H1 (cell line): ENCODE data around the gene PBX1. TPM values are rescaled to one million over a fixed set of nuclear protein-coding genes. Genes with fewer than 3 reads are reported as not detected.

Source experiments
- CTCF ChIA-PET: fragments of 300-600 bp; sonication (Branson Sonifier 250); formaldehyde crosslinking; loops from one replicate; lab custom pipeline; 2021; ENCODE audit not compliant: partially characterized antibody; lab: Charles Lee
- POLR2A ChIA-PET: fragments of 300-600 bp; sonication (Branson Sonifier 250); formaldehyde crosslinking; loops from one replicate; lab custom pipeline; 2021; ENCODE audit warnings: inconsistent platforms; ENCODE audit not compliant: partially characterized antibody; lab: Charles Lee
- DNase-seq, 2 experiments: peaks; one replicate each; pipeline versions ENCODE4 v3.0.0 to v3.0.0-alpha.2; 2010 to 2022; ENCODE audit warnings: low spot score in 2 of 2, low read depth in 1 of 2, mixed read lengths in 1 of 2
- FAIRE-seq: peaks from 2 replicates; lab custom pipeline; 2011; peaks lifted over from hg19 to GRCh38; lab: Jason Lieb, UNC
- H2AFZ ChIP-seq: 2 replicates; pipeline ENCODE4 v1.8.1; 2012; ENCODE audit warnings: low read length, inconsistent platforms
- H2AK5ac ChIP-seq: 2 replicates; pipeline ENCODE4 v1.6.1; 2013; ENCODE audit warnings: low read depth, low read length
- H2BK120ac ChIP-seq: replicated peaks from 2 replicates; pipeline ENCODE3; 2013; ENCODE audit warnings: low read depth, low read length, inconsistent platforms
- H2BK12ac ChIP-seq: 2 replicates; pipeline ENCODE4 v1.6.1; 2013; ENCODE audit warnings: low read depth, low read length
- H2BK15ac ChIP-seq: 2 replicates; pipeline ENCODE4 v1.6.1; 2013; ENCODE audit warnings: low read length
- H2BK20ac ChIP-seq: 2 replicates; pipeline ENCODE4 v1.6.1; 2013; ENCODE audit warnings: low read length
- H2BK5ac ChIP-seq: 2 replicates; pipeline ENCODE4 v1.6.1; 2013; ENCODE audit warnings: low read depth, low read length
- H3K14ac ChIP-seq: 2 replicates; pipeline ENCODE4 v1.6.1; 2013; ENCODE audit warnings: inconsistent platforms; ENCODE audit not compliant: insufficient read length
- H3K18ac ChIP-seq: 2 replicates; pipeline ENCODE4 v1.6.1; 2013; ENCODE audit warnings: low read length; ENCODE audit errors: extremely low read depth
- H3K23ac ChIP-seq: 2 replicates; pipeline ENCODE4 v1.6.1; 2013; ENCODE audit warnings: inconsistent platforms; ENCODE audit not compliant: insufficient read length
- H3K23me2 ChIP-seq: 2 replicates; pipeline ENCODE4 v1.6.1; 2013; ENCODE audit warnings: low read depth, low read length
- H3K27ac ChIP-seq: 2 replicates; pipeline ENCODE4 v1.6.1; 2011; ENCODE audit warnings: low read depth, low read length, inconsistent platforms
- H3K27me3 ChIP-seq, 4 experiments: replicated peaks in 1 of 4; 1 replicate in 1 of 4; 2 replicates in 3 of 4; pipeline versions ENCODE4 v1.6.1 to v1.8.1; 2011 to 2013; ENCODE audit warnings: low read length in 3 of 4, mild to moderate bottlenecking in 3 of 4, inconsistent platforms in 2 of 4, mixed read lengths in 2 of 4, moderate library complexity in 1 of 4; ENCODE audit not compliant: control insufficient read depth in 3 of 4, insufficient read depth in 3 of 4; ENCODE audit errors: extremely low read depth in 1 of 4
- H3K36me3 ChIP-seq, 4 experiments: 2 replicates each; pipeline versions ENCODE4 v1.6.1 to v1.8.1; 2011 to 2013; ENCODE audit warnings: mild to moderate bottlenecking in 4 of 4, low read length in 3 of 4, moderate library complexity in 2 of 4, control low read depth in 1 of 4, inconsistent platforms in 1 of 4; ENCODE audit not compliant: insufficient read depth in 4 of 4, control insufficient read depth in 2 of 4
- H3K4ac ChIP-seq: replicated peaks from 2 replicates; pipeline ENCODE3; 2013; ENCODE audit warnings: low read length, low read depth, mixed read lengths, inconsistent platforms; ENCODE audit not compliant: insufficient read length
- H3K4me1 ChIP-seq, 4 experiments: replicated peaks in 1 of 4; 1 replicate in 1 of 4; 2 replicates in 3 of 4; pipeline versions ENCODE4 v1.6.1 to v1.8.1; 2011 to 2013; ENCODE audit warnings: low read length in 3 of 4, inconsistent platforms in 2 of 4, mixed read lengths in 1 of 4; ENCODE audit not compliant: insufficient read depth in 4 of 4, control insufficient read depth in 3 of 4
- H3K4me2 ChIP-seq, 2 experiments: 2 replicates each; pipeline versions ENCODE4 v1.6.1 to v1.8.1; 2011 to 2013; ENCODE audit warnings: low read depth in 2 of 2, low read length in 2 of 2, control low read depth in 1 of 2, inconsistent platforms in 1 of 2, mild to moderate bottlenecking in 1 of 2; ENCODE audit not compliant: insufficient read depth in 1 of 2
- H3K4me3 ChIP-seq, 4 experiments: fragments of 200-600, 300-600 bp in 1 of 4; sonication (generic), shearing (Covaris generic), sonication (Bioruptor Twin) in 1 of 4; 2 replicates each; pipeline versions ENCODE4 v1.5.1 to v1.8.1; 2011 to 2016; ENCODE audit warnings: low read length in 4 of 4, low read depth in 3 of 4, control low read depth in 2 of 4, inconsistent platforms in 2 of 4, mild to moderate bottlenecking in 2 of 4, mixed read lengths in 1 of 4, moderate library complexity in 1 of 4; ENCODE audit not compliant: insufficient read depth in 2 of 4; ENCODE audit errors: extremely low read depth in 1 of 4
- H3K56ac ChIP-seq: replicated peaks from 2 replicates; pipeline ENCODE3; 2013; ENCODE audit warnings: low read depth, mild to moderate bottlenecking, mixed read lengths, low read length, inconsistent platforms; ENCODE audit not compliant: insufficient read length
- H3K79me1 ChIP-seq: 2 replicates; pipeline ENCODE4 v1.6.1; 2013; ENCODE audit warnings: low read depth, low read length, control low read depth
- H3K79me2 ChIP-seq, 2 experiments: 2 replicates each; pipeline versions ENCODE4 v1.6.1 to v1.8.1; 2012 to 2013; ENCODE audit warnings: low read length in 2 of 2, mild to moderate bottlenecking in 2 of 2, inconsistent platforms in 1 of 2; ENCODE audit not compliant: insufficient read depth in 2 of 2, control insufficient read depth in 1 of 2
- H3K9ac ChIP-seq, 4 experiments: replicated peaks in 1 of 4; 1 replicate in 1 of 4; 2 replicates in 3 of 4; pipeline versions ENCODE4 v1.6.1 to v1.8.1; 2011 to 2013; ENCODE audit warnings: low read depth in 3 of 4, low read length in 3 of 4, control low read depth in 2 of 4, mild to moderate bottlenecking in 2 of 4, moderate library complexity in 2 of 4, inconsistent platforms in 1 of 4; ENCODE audit errors: extremely low read depth in 1 of 4
- H3K9me3 ChIP-seq, 2 experiments: 2 replicates each; pipeline versions ENCODE4 v1.6.1 to v1.8.1; 2012 to 2013; ENCODE audit warnings: mild to moderate bottlenecking in 2 of 2, moderate library complexity in 2 of 2, control low read depth in 1 of 2, inconsistent platforms in 1 of 2, low read depth in 1 of 2, low read length in 1 of 2, mixed read lengths in 1 of 2; ENCODE audit not compliant: insufficient read depth in 2 of 2
- H4K20me1 ChIP-seq, 2 experiments: replicated peaks in 1 of 2; 2 replicates each; pipeline versions ENCODE3 to v1.8.1; 2011 to 2013; ENCODE audit warnings: inconsistent platforms in 2 of 2, low read length in 2 of 2, mild to moderate bottlenecking in 1 of 2; ENCODE audit not compliant: insufficient read depth in 2 of 2, control insufficient read depth in 1 of 2
- H4K5ac ChIP-seq: 2 replicates; pipeline ENCODE4 v1.6.1; 2013; ENCODE audit warnings: low read length, low read depth, mixed read lengths, inconsistent platforms; ENCODE audit not compliant: insufficient read length
- H4K8ac ChIP-seq: 2 replicates; pipeline ENCODE4 v1.8.0; 2013; ENCODE audit warnings: mild to moderate bottlenecking, moderate library complexity, low read length, inconsistent platforms; ENCODE audit not compliant: insufficient read depth; ENCODE audit errors: extremely low read depth
- H4K91ac ChIP-seq: replicated peaks from 2 replicates; pipeline ENCODE3; 2013; ENCODE audit warnings: low read length, mixed read lengths, inconsistent platforms; ENCODE audit not compliant: insufficient read length
- BCL11A ChIP-seq, 2 experiments: IDR thresholded peaks; one replicate each; pipeline ENCODE4 v1.6.1; 2011; ENCODE audit warnings: low read depth in 2 of 2, low read length in 2 of 2, mild to moderate bottlenecking in 2 of 2
- CEBPB ChIP-seq: IDR thresholded peaks from 2 replicates; pipeline ENCODE4 v1.6.1; 2012; ENCODE audit warnings: low read depth, low read length
- CREB1 ChIP-seq: IDR thresholded peaks from 2 replicates; pipeline ENCODE4 v1.6.1; 2012; ENCODE audit warnings: inconsistent platforms
- CTBP2 ChIP-seq: IDR thresholded peaks from 2 replicates; pipeline ENCODE4 v1.7.0; 2011; ENCODE audit warnings: borderline replicate concordance, mild to moderate bottlenecking, moderate library complexity, mixed read lengths, low read length; ENCODE audit not compliant: insufficient read depth, insufficient read length
- HDAC2 ChIP-seq, 2 experiments: fragments of 300-600 bp in 1 of 2; sonication (generic) in 1 of 2; IDR thresholded peaks; 2 replicates each; pipeline ENCODE4 v1.6.1; 2011 to 2012; ENCODE audit warnings: low read depth in 2 of 2, low read length in 2 of 2, mild to moderate bottlenecking in 2 of 2, moderate library complexity in 2 of 2, borderline replicate concordance in 1 of 2, inconsistent platforms in 1 of 2
- KDM5A ChIP-seq: fragments of 200-600 bp; IDR thresholded peaks from 2 replicates; pipeline ENCODE4 v1.7.1; 2012; ENCODE audit warnings: mild to moderate bottlenecking, low read length, inconsistent platforms, mixed read lengths
- NANOG ChIP-seq: IDR thresholded peaks from 2 replicates; pipeline ENCODE4 v1.6.1; 2011; ENCODE audit warnings: low read length, low read depth, mild to moderate bottlenecking, inconsistent platforms; ENCODE audit not compliant: insufficient read depth, poor library complexity, severe bottlenecking
- NRF1 ChIP-seq: IDR thresholded peaks from 2 replicates; pipeline ENCODE4 v1.6.1; 2011; ENCODE audit warnings: mild to moderate bottlenecking, low read depth, low read length, improper control_type of control experiment
- SP4 ChIP-seq: IDR thresholded peaks from 2 replicates; pipeline ENCODE4 v1.6.1; 2012; ENCODE audit warnings: low read length, inconsistent platforms
- TBP ChIP-seq: IDR thresholded peaks from 2 replicates; pipeline ENCODE4 v1.6.1; 2011; ENCODE audit warnings: low read depth, low read length, improper control_type of control experiment
- ZNF274 ChIP-seq: IDR thresholded peaks from 2 replicates; pipeline ENCODE4 v1.7.0; 2012; ENCODE audit warnings: low read length, borderline replicate concordance; ENCODE audit errors: extremely low read depth
- WGBS, 2 experiments: shearing (Covaris generic) in 1 of 2; methylation state at CpG; one replicate each; pipeline versions ENCODE4 v1.1.6 to v1.1.7; 2013 to 2015; ENCODE audit warnings: low lambda C conversion rate in 2 of 2, mixed read lengths in 2 of 2, inconsistent platforms in 1 of 2, low coverage in 1 of 2, missing lambda C conversion rate in 1 of 2; ENCODE audit not compliant: insufficient replicate concordance in 2 of 2, insufficient coverage in 1 of 2, insufficient read length in 1 of 2; ENCODE audit errors: extremely low coverage in 1 of 2, missing lambda C conversion rate in 1 of 2; 5-methylcytosine and 5-hydroxymethylcytosine counted together
- polyA plus RNA-seq, 7 experiments: library from polyadenylated mRNA; depleted of rRNA in 3 of 7; stranded (reverse) in 5 of 7; unstranded in 2 of 7; fragments of >200 nt in 5 of 7; fragments of 200-250 nt in 2 of 7; gene quantifications; 1 replicate in 5 of 7; 2 replicates in 1 of 7; 4 replicates in 1 of 7; pipeline versions ENCODE4 v1.2.1 to v1.2.3, GENCODE V29; 2011 to 2013; ENCODE audit warnings: missing spikeins in 2 of 7, mixed read lengths in 2 of 7
- total RNA-seq: library from RNA; stranded (reverse); fragmentation: NEBNext Ultra II Directional; extraction: Animal tissue kit (Norgen Biotek cat#: 25700); gene quantifications from 2 replicates; pipeline ENCODE4 v1.2.1, GENCODE V29; 2021
- TF ChIP-seq, protein P1 (sequence below): IDR thresholded peaks from 2 replicates; pipeline ENCODE4 v1.6.1; 2011; ENCODE audit warnings: low read depth, mild to moderate bottlenecking, low read length; ENCODE audit not compliant: insufficient read depth

The PBX1 gene
- total and polyA plus RNA-seq, 2 of the 8 experiments (the other 6 are each of a cell fraction or from before 2014, with no cell fraction given): 87.4 to 124 TPM

DNA sequence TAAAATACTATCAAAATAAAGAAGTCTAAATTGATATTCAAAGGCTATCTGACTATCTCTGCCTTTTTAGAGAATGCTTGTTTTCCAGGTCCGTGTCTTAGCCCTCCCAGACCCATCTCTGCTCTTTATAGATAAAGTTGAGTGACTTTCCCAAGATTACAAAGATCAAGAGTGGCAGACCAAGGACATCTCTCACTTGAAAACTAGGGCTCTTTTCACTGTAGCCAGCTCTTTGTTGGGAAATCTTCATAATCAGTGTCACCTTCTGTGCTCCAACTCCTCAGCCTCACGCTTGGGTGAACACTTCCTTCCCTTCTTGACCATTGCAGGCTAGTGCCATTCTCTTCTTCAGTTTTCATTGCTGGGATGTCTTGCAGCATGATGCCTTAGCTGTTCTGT is 211.1 kb downstream of the PBX1 start:
- Histone ChIP-seq H3K27ac (no peak overlapping the region), H3K79me2 (peaks cover 0 to 87% of the 10 kb centered on the region in 2 experiments; a peak in 3 of 4 replicates), H2AK5ac (no peak overlapping the region), H3K4me3 (no peak overlapping the region), H4K8ac (no peak overlapping the region), H3K27me3 (no peaks in the 10 kb centered on the region), H3K23me2 (no peaks in the 10 kb centered on the region; the same call in 1 of the 2 replicates), H4K5ac (no peak overlapping the region), H3K18ac (no peak overlapping the region), H4K20me1 (peaks cover 2 to 8% of the 10 kb centered on the region in 2 experiments), H3K9ac (no peak overlapping the region), H3K4me1 (peaks cover 3 to 26% (median 13%) of the 10 kb centered on the region in 4 experiments; a peak in 6 of 7 replicates), H2BK20ac (no peak overlapping the region), H3K23ac (no peak overlapping the region), H3K36me3 (no peaks in the 10 kb centered on the region; a peak in 1 of 8 replicates), H3K4ac (no peak overlapping the region), H2BK15ac (no peak overlapping the region), H3K9me3 (no peaks in the 10 kb centered on the region), H3K56ac (no peak overlapping the region), H2BK120ac (no peak overlapping the region), H2AFZ (no peak overlapping the region), H3K79me1 (peaks cover 16% of the 10 kb centered on the region), H3K4me2 (no peak overlapping the region), H4K91ac (no peak overlapping the region), H3K14ac (no peak overlapping the region), H2BK12ac (no peak overlapping the region), H2BK5ac (no peak overlapping the region)
- CTCF ChIA-PET: interaction anchor here (1.4 to 10.6 kb wide), 3 partner anchors 16 to 96 kb away, joined by 3 to 88 read pairs (median 8); no protein-coding TSS in a partner anchor
- DNase-seq: no peak
- FAIRE-seq: no peak
- POLR2A ChIA-PET: interaction anchor here (0.9 to 1.2 kb wide), 2 partner anchors 17 to 186 kb away, joined by 3 read pairs; no protein-coding TSS in a partner anchor
- WGBS, 2 experiments: 86% methylated on average over 2 of the region's 2 CpGs; no CpG with 5 or more reads in 1 of the 2 experiments
- TF ChIP-seq TBP (no peak), HDAC2 (IDR thresholded peaks at IDR 0.05; ENCODE audit: borderline replicate concordance in 1 of 2, low read depth in 2 of 2, low read length in 2 of 2) (no peak), ZNF274 (no peak), CREB1 (no peak), NRF1 (no peak), BCL11A (IDR thresholded peaks at IDR 0.05; ENCODE audit: low read depth in 2 of 2, low read length in 2 of 2) (no peak), SP4 (no peak), CTBP2 (no peak), KDM5A (no peak), NANOG (no peak), CEBPB (no peak)
- TF ChIP-seq, protein P1, sequence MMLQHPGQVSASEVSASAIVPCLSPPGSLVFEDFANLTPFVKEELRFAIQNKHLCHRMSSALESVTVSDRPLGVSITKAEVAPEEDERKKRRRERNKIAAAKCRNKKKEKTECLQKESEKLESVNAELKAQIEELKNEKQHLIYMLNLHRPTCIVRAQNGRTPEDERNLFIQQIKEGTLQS: no peak
